IMR-90 (cell line): Measurements from ENCODE around the gene DNASE2. TPM values are rescaled to one million over a fixed set of nuclear protein-coding genes. Genes with fewer than 3 reads are reported as not detected.

Experiments
- ATAC-seq: fragments of 200-7000 bp; cut with Tn5 transposase; 2 replicates; pipeline ENCODE4 v1.9.1; 2020; ENCODE audit warnings: low read depth, mild to moderate bottlenecking, moderate library complexity
- BruUV-seq: library from RNA; stranded (reverse); fragments of 400-500 nt; replicated peaks from 2 replicates; lab custom pipeline; 2021; lab: Mats Ljungman, UMichigan
- CTCF ChIA-PET: fragments of 300-600 bp; formaldehyde crosslinking; extraction: SDS; loops from one replicate; lab custom pipeline; 2021; ENCODE audit warnings: antibody characterized with exemption; lab: Yijun Ruan, JAX
- POLR2A ChIA-PET: fragments of 300-600 bp; sonication (Branson Sonifier 250); formaldehyde crosslinking; loops from one replicate; lab custom pipeline; 2022; ENCODE audit warnings: antibody characterized with exemption; ENCODE audit not compliant: unreplicated experiment; lab: Charles Lee
- DNase-seq: peaks from one replicate; pipeline ENCODE4 v3.0.0; 2013
- H2AFZ ChIP-seq: replicated peaks from 2 replicates; pipeline ENCODE3; 2013; ENCODE audit warnings: low read length, mild to moderate bottlenecking; ENCODE audit not compliant: poor library complexity
- H2AK5ac ChIP-seq: 2 replicates; pipeline ENCODE4 v1.6.1; 2013; ENCODE audit warnings: low read depth, low read length, inconsistent platforms
- H2AK9ac ChIP-seq: replicated peaks from 2 replicates; pipeline ENCODE3; 2013; ENCODE audit warnings: mild to moderate bottlenecking, low read depth, low read length, moderate library complexity; ENCODE audit not compliant: poor library complexity
- H2BK120ac ChIP-seq: 2 replicates; pipeline ENCODE4 v1.6.1; 2013; ENCODE audit warnings: low read depth, low read length, inconsistent platforms
- H2BK15ac ChIP-seq: 3 replicates; pipeline ENCODE4 v1.6.1; 2013; ENCODE audit warnings: low read depth, low read length, inconsistent platforms
- H2BK20ac ChIP-seq: 2 replicates; pipeline ENCODE4 v1.6.1; 2013; ENCODE audit warnings: low read depth, mild to moderate bottlenecking, inconsistent platforms, low read length, moderate library complexity
- H2BK5ac ChIP-seq: 2 replicates; pipeline ENCODE4 v1.6.1; 2013; ENCODE audit warnings: mild to moderate bottlenecking, low read depth, low read length, inconsistent platforms; ENCODE audit not compliant: poor library complexity, severe bottlenecking
- H3K14ac ChIP-seq: replicated peaks from 2 replicates; pipeline ENCODE4 v1.6.1; 2013; ENCODE audit warnings: low read depth, low read length, inconsistent platforms
- H3K18ac ChIP-seq: 2 replicates; pipeline ENCODE4 v1.6.1; 2013; ENCODE audit warnings: low read depth, low read length, control low read depth
- H3K23ac ChIP-seq: 2 replicates; pipeline ENCODE4 v1.6.1; 2013; ENCODE audit warnings: low read depth, low read length, inconsistent platforms
- H3K27ac ChIP-seq: 2 replicates; pipeline ENCODE4 v1.5.1; 2013; ENCODE audit warnings: mild to moderate bottlenecking, control low read depth, low read length; ENCODE audit not compliant: insufficient read depth
- H3K27me3 ChIP-seq: 2 replicates; pipeline ENCODE4 v1.6.1; 2013; ENCODE audit warnings: low read length; ENCODE audit not compliant: control insufficient read depth, insufficient read depth
- H3K36me3 ChIP-seq: 2 replicates; pipeline ENCODE4 v1.6.1; 2013; ENCODE audit warnings: low read length, mixed read lengths; ENCODE audit not compliant: control insufficient read depth, insufficient read depth
- H3K4ac ChIP-seq: 2 replicates; pipeline ENCODE4 v1.6.1; 2013; ENCODE audit warnings: low read depth, low read length, inconsistent platforms
- H3K4me1 ChIP-seq: 2 replicates; pipeline ENCODE4 v1.6.1; 2013; ENCODE audit warnings: low read length, mixed read lengths; ENCODE audit not compliant: control insufficient read depth, insufficient read depth
- H3K4me2 ChIP-seq: 2 replicates; pipeline ENCODE4 v1.6.1; 2013; ENCODE audit warnings: low read depth, mild to moderate bottlenecking, control low read depth, low read length, moderate library complexity
- H3K4me3 ChIP-seq: 2 replicates; pipeline ENCODE4 v1.5.1; 2013; ENCODE audit warnings: low read depth, mild to moderate bottlenecking, control low read depth, low read length, moderate library complexity; ENCODE audit not compliant: insufficient read depth
- H3K56ac ChIP-seq: 2 replicates; pipeline ENCODE4 v1.6.1; 2013; ENCODE audit warnings: low read length, inconsistent platforms; ENCODE audit not compliant: insufficient read depth; ENCODE audit errors: extremely low read depth
- H3K79me1 ChIP-seq, 2 experiments: 2 replicates each; pipeline ENCODE4 v1.6.1; 2013; ENCODE audit warnings: low read length in 2 of 2, inconsistent platforms in 1 of 2, low read depth in 1 of 2
- H3K9ac ChIP-seq: 2 replicates; pipeline ENCODE4 v1.6.1; 2013; ENCODE audit warnings: low read depth, low read length, control low read depth
- H3K9me1 ChIP-seq: 2 replicates; pipeline ENCODE4 v1.6.1; 2013; ENCODE audit warnings: low read length, inconsistent platforms; ENCODE audit not compliant: insufficient read depth
- H3K9me3 ChIP-seq: 2 replicates; pipeline ENCODE4 v1.6.1; 2013; ENCODE audit warnings: low read length; ENCODE audit not compliant: control insufficient read depth, insufficient read depth
- H4K20me1 ChIP-seq: 2 replicates; pipeline ENCODE4 v1.6.1; 2013; ENCODE audit warnings: low read length, inconsistent platforms; ENCODE audit not compliant: insufficient read depth
- H4K5ac ChIP-seq: 2 replicates; pipeline ENCODE4 v1.6.1; 2013; ENCODE audit warnings: mild to moderate bottlenecking, low read depth, low read length, control low read depth
- H4K8ac ChIP-seq, 2 experiments: 2 replicates each; pipeline ENCODE4 v1.6.1; 2013; ENCODE audit warnings: low read depth in 2 of 2, low read length in 2 of 2, control low read depth in 1 of 2, inconsistent platforms in 1 of 2
- H4K91ac ChIP-seq: 2 replicates; pipeline ENCODE4 v1.6.1; 2013; ENCODE audit warnings: low read depth, low read length, inconsistent platforms; ENCODE audit not compliant: insufficient read depth
- BHLHE40 ChIP-seq: fragments of 150-350 bp; IDR thresholded peaks from 2 replicates; pipeline ENCODE4 v1.6.1; 2016; ENCODE audit warnings: mild to moderate bottlenecking, low read depth, low read length
- CEBPB ChIP-seq: IDR thresholded peaks from 2 replicates; pipeline ENCODE4 v1.6.1; 2012; ENCODE audit warnings: low read depth, low read length, improper control_type of control experiment
- CHD1 ChIP-seq: IDR thresholded peaks from 2 replicates; pipeline ENCODE4 v1.6.1; 2012; ENCODE audit warnings: low read depth, low read length, improper control_type of control experiment
- FOS ChIP-seq: fragments of 150-350 bp; IDR thresholded peaks from 2 replicates; pipeline ENCODE4 v1.6.1; 2016; ENCODE audit warnings: low read depth, low read length
- MAFK ChIP-seq: IDR thresholded peaks from 2 replicates; pipeline ENCODE4 v1.6.1; 2012; ENCODE audit warnings: low read depth, low read length, improper control_type of control experiment
- MAZ ChIP-seq: IDR thresholded peaks from 2 replicates; pipeline ENCODE4 v1.6.1; 2012; ENCODE audit warnings: low read depth, mild to moderate bottlenecking, low read length, improper control_type of control experiment, moderate library complexity, borderline replicate concordance
- MXI1 ChIP-seq: IDR thresholded peaks from 2 replicates; pipeline ENCODE4 v1.6.1; 2012; ENCODE audit warnings: low read depth, mild to moderate bottlenecking, low read length, moderate library complexity, borderline replicate concordance
- NFE2L2 ChIP-seq: fragments of 150-350 bp; IDR thresholded peaks from 2 replicates; pipeline ENCODE4 v1.6.1; 2016; ENCODE audit warnings: low read depth, mild to moderate bottlenecking, low read length
- POLR2A ChIP-seq: IDR thresholded peaks from 2 replicates; pipeline ENCODE4 v1.6.1; 2012; ENCODE audit warnings: mild to moderate bottlenecking, low read depth, low read length
- RAD21 ChIP-seq: IDR thresholded peaks from 2 replicates; pipeline ENCODE4 v1.6.1; 2012; ENCODE audit warnings: low read length, improper control_type of control experiment
- RCOR1 ChIP-seq: IDR thresholded peaks from 2 replicates; pipeline ENCODE4 v1.6.1; 2012; ENCODE audit warnings: mild to moderate bottlenecking, low read length, improper control_type of control experiment; ENCODE audit not compliant: insufficient replicate concordance
- RFX5 ChIP-seq: IDR thresholded peaks from 2 replicates; pipeline ENCODE4 v1.8.0; 2012; ENCODE audit warnings: low read depth, mild to moderate bottlenecking, low read length, moderate library complexity
- SMC3 ChIP-seq: fragments of 150-350 bp; IDR thresholded peaks from 2 replicates; pipeline ENCODE4 v1.6.1; 2016; ENCODE audit warnings: low read depth, mild to moderate bottlenecking, antibody characterized with exemption, low read length, moderate library complexity
- WGBS, 2 experiments: methylation state at CpG; one replicate each; pipeline versions ENCODE4 v1.1.5 to v1.1.7; 2013; ENCODE audit warnings: missing lambda C conversion rate in 2 of 2; ENCODE audit not compliant: insufficient read length in 1 of 2; ENCODE audit errors: extremely low coverage in 2 of 2; 5-methylcytosine and 5-hydroxymethylcytosine counted together
- dilution Hi-C: fragments of 300-500 bp; cut with HindIII; formaldehyde crosslinking; loops from one replicate; pipeline ENCODE4 v1.14.3; 2018; ENCODE audit warnings: low sequenced_read_pairs; ENCODE audit not compliant: unreplicated experiment
- in situ Hi-C: fragments of 300-500 bp; cut with MboI; formaldehyde crosslinking; loops from 3 replicates; pipeline ENCODE4 v1.14.3; 2019; ENCODE audit warnings: low sequenced_read_pairs, inconsistent platforms, mixed read lengths
- intact Hi-C: fragments of 100-400 bp; cut with micrococcal nuclease; formaldehyde crosslinking; loops from 2 replicates; pipeline ENCODE4 v1.10.0; 2022
- polyA plus RNA-seq, 3 experiments: library from polyadenylated mRNA; depleted of rRNA; stranded (reverse); fragments of >200 nt; gene quantifications; 2 replicates each; pipeline ENCODE4 v1.2.3, GENCODE V29; 2012; ENCODE audit warnings: low replicate concordance in 1 of 3
- total RNA-seq: library from RNA; depleted of rRNA; stranded (reverse); fragments of >200 nt; gene quantifications from 2 replicates; pipeline ENCODE4 v1.2.3, GENCODE V29; 2012
- TF ChIP-seq, protein P1 (sequence below): conservative IDR thresholded peaks from 2 replicates; pipeline ENCODE4 v1.5.1; 2012; ENCODE audit warnings: mild to moderate bottlenecking, low read depth, low read length, improper control_type of control experiment
- TF ChIP-seq, protein P2 (sequence below): fragments of 150-350 bp; IDR thresholded peaks from 2 replicates; pipeline ENCODE4 v1.6.1; 2017; ENCODE audit warnings: mild to moderate bottlenecking, antibody characterized with exemption, low read length, low read depth
- TF ChIP-seq, protein P3 (sequence below): fragments of 150-350 bp; IDR thresholded peaks from 2 replicates; pipeline ENCODE4 v1.6.1; 2016; ENCODE audit warnings: low read depth, mild to moderate bottlenecking, low read length, moderate library complexity, borderline replicate concordance

The DNASE2 gene
- total and polyA plus RNA-seq, 2 of the 4 experiments (the other 2 are of a cell fraction) = 9.5 to 31.1 TPM

DNA sequence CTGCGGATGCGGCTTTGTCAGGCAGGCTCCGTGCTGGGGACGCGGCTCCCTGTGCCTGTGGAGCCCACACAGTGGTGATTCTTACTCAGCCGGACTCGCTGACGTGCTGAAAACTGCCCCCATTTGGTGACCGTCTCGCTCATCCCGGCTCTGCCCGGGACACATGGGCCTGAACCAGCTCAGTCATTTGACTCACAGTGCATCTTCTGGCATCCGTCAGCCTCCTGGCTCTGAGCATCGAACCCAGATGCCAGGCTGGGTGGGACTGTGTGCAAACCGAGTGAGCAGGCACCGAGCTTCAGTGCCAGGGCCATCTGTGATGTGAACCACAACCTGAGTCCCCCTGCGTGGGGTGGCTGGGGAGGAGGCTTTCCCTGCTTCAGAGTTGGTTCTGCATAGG is 15.2 kb upstream of the DNASE2 start:
- H2AFZ ChIP-seq = peak overlapping the region; percentile 21
- H4K91ac ChIP-seq = no peak overlapping the region
- 95% methylated on average over 12 of the region's 17 CpGs; no CpG with 5 or more reads in 1 of the 2 experiments for WGBS, 2 experiments
- H3K9me1 ChIP-seq = no peaks in the 10 kb centered on the region
- H2AK9ac ChIP-seq = no peak overlapping the region
- H3K27me3 ChIP-seq = no peaks in the 10 kb centered on the region
- dilution Hi-C loops = no loop called here
- in situ Hi-C loops = no loop called here
- no peak overlapping the region for H4K5ac ChIP-seq
- no peak overlapping the region for H3K56ac ChIP-seq
- H3K36me3 ChIP-seq = peaks cover 26% of the 10 kb centered on the region
- ChIA-PET POLR2A (no interaction called here), CTCF (no interaction called here)
- no peak overlapping the region for H3K4ac ChIP-seq
- no TSS peak for BruUV-seq
- no peak overlapping the region for H4K8ac ChIP-seq
- no peak for DNase-seq
- H3K23ac ChIP-seq = no peak overlapping the region
- no peak overlapping the region for H2BK15ac ChIP-seq
- H3K79me1 ChIP-seq = peaks cover 6 to 7% of the 10 kb centered on the region in 2 experiments; a peak in 3 of 4 replicates
- H2BK5ac ChIP-seq = no peak overlapping the region
- H3K9ac ChIP-seq = no peak overlapping the region
- no peak for ATAC-seq
- no peak overlapping the region for H3K14ac ChIP-seq
- no peak overlapping the region for H3K4me2 ChIP-seq
- H3K27ac ChIP-seq = no peak overlapping the region
- H3K18ac ChIP-seq = no peak overlapping the region
- no peak overlapping the region for H2BK120ac ChIP-seq
- H4K20me1 ChIP-seq = no peaks in the 10 kb centered on the region
- H2AK5ac ChIP-seq = no peak overlapping the region
- H2BK20ac ChIP-seq = no peak overlapping the region
- TF ChIP-seq BHLHE40 (no peak), NFE2L2 (no peak), MAZ (no peak), FOS (no peak), RAD21 (no peak), MXI1 (no peak), CEBPB (no peak), SMC3 (no peak), CHD1 (no peak), RCOR1 (no peak), POLR2A (no peak), MAFK (no peak), RFX5 (no peak)
- TF ChIP-seq, protein P1, sequence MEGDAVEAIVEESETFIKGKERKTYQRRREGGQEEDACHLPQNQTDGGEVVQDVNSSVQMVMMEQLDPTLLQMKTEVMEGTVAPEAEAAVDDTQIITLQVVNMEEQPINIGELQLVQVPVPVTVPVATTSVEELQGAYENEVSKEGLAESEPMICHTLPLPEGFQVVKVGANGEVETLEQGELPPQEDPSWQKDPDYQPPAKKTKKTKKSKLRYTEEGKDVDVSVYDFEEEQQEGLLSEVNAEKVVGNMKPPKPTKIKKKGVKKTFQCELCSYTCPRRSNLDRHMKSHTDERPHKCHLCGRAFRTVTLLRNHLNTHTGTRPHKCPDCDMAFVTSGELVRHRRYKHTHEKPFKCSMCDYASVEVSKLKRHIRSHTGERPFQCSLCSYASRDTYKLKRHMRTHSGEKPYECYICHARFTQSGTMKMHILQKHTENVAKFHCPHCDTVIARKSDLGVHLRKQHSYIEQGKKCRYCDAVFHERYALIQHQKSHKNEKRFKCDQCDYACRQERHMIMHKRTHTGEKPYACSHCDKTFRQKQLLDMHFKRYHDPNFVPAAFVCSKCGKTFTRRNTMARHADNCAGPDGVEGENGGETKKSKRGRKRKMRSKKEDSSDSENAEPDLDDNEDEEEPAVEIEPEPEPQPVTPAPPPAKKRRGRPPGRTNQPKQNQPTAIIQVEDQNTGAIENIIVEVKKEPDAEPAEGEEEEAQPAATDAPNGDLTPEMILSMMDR = no peak
- TF ChIP-seq, protein P2, sequence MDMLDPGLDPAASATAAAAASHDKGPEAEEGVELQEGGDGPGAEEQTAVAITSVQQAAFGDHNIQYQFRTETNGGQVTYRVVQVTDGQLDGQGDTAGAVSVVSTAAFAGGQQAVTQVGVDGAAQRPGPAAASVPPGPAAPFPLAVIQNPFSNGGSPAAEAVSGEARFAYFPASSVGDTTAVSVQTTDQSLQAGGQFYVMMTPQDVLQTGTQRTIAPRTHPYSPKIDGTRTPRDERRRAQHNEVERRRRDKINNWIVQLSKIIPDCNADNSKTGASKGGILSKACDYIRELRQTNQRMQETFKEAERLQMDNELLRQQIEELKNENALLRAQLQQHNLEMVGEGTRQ = no peak
- TF ChIP-seq, protein P3, sequence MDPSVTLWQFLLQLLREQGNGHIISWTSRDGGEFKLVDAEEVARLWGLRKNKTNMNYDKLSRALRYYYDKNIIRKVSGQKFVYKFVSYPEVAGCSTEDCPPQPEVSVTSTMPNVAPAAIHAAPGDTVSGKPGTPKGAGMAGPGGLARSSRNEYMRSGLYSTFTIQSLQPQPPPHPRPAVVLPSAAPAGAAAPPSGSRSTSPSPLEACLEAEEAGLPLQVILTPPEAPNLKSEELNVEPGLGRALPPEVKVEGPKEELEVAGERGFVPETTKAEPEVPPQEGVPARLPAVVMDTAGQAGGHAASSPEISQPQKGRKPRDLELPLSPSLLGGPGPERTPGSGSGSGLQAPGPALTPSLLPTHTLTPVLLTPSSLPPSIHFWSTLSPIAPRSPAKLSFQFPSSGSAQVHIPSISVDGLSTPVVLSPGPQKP = no peak
- no peaks in the 10 kb centered on the region for H3K9me3 ChIP-seq
- peaks cover 5% of the 10 kb centered on the region for H3K4me1 ChIP-seq
- no peak overlapping the region for H3K4me3 ChIP-seq
- intact Hi-C loops = no loop called here
